Fibroblast of the conjunctiva (primary cell): ENCODE results near the gene NLRP3.
"Not testable (repeated sequence)": the region's sequence is repeated elsewhere in the genome, so short reads cannot be mapped to it uniquely, and the experiment has no call there.

Experiments used
- DNase-seq: peaks from one replicate; pipeline ENCODE4 v3.0.0-alpha.2; 2010; ENCODE audit warnings: low read depth

The NLRP3 gene

GRCh38 chr1:247415423-247416361 is at the start of gene NLRP3:
Gene NLRP3, plus strand, starts transcription at chr1:247416173. Its CDS starts 2,628 bp downstream, at chr1:247418801.
- no peak for DNase-seq

DNA sequence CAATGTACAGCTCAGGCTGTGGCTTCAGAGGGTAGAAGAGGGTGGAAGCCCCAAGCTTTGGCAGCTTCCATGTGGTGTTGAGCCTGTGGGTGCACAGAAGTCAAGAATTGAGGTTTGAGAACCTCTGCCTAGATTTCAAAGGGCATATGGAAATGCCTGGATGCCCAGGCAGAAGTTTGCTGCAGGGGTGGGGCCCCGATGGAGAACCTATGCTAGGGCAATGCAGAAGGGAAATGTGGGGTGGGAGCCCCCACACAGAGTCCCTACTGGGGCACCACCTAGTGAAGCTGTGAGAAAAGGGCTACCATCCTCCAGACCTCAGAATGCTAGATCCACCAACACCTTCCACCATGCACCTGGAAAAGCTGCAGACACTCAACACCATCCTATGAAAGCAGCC is 49.6 kb upstream of the NLRP3 start:
- DNase-seq: not testable (repeated sequence)

DNA sequence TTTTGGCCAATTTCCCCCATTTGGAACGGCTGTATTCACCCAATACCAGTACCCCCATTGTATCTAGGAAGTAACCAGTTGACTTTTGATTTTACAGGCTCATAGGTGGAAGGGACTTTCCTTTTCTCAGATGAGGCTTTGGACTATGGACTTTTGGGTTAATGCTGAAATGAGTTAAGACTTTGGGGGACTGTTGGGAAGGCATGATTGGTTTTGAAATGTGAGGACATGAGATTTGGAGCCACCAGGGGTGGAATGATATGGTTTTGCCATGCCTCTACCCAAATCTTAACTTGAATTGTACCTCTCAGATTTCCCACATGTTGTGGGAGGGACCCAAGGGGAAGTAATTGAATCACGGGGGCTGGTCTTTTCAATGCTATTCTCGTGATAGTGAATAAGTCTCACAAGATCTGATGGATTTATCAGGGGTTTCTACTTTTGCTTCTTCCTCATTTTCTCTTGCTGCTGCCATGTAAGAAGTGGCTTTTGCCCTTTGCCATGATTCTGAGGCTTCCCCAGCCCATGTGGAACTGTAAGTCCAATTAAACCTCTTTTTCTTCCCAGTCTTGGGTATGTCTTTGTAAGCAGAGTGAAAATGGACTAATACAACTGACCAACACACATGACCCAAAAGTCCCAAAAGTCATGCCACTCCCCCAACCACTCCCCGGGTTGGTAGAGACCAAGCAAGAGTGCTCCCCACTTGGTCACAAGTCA is 48.9 kb upstream of the NLRP3 start:
- no peak for DNase-seq

GRCh38 chr1:247367786-247368422 is 48.1 kb upstream of the NLRP3 start:
- DNase-seq: no peak

- DNase-seq: no peak
These were observed 47.4 kb upstream of the NLRP3 start for GRCh38 chr1:247368490-247369145.

DNA sequence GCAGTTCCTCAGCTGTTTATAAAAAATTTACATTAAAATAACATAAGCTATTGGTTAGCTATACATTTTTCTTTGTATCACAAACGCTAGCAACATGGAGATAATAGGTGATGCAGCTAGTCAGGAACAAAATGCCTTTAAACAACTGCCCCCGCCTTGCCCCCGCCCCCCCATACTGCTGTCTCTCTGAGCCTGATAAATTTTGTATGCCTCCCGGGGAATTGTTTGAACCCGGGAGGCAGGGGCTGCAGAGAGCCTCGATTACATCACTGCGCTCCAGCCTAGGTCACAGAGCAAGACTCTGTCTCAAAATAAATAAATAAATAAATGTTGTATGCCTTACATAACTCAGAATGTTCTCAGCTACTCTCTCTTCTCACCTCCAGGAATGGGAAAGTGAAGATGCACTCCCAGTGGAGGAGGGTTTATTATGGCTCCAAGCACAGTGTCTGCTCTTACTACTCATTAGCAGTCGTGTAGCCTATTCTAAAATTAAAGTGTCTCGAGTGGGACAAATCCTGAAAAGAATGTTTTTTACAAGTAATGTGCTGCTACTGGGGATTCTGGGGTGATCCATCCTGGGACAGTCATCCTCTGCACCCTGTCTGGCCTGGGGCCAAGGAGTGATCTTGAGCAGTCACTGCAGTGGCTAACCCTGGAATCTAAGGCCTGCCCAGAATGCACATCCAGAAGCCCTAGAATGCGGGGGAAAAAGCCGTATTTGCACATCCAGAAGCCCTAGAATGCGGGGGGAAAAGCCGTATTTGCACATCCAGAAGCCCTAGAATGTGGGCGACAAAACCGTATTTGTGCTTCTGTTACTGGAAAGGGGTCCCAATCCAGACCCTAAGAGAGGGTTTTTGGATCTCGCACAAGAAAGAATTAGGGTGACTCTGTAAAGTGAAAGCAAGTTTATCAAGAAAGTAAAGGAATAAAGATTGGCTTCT is 44.9 kb upstream of the NLRP3 start:
- no peak for DNase-seq

GRCh38 chr1:247371801-247372259 is 44.1 kb upstream of the NLRP3 start:
- no peak for DNase-seq

GRCh38 chr1:247373721-247374141 is 42.2 kb upstream of the NLRP3 start:
- DNase-seq: no peak

GRCh38 chr1:247374651-247375334 is 41.2 kb upstream of the NLRP3 start:
- DNase-seq: not testable (repeated sequence)

DNA sequence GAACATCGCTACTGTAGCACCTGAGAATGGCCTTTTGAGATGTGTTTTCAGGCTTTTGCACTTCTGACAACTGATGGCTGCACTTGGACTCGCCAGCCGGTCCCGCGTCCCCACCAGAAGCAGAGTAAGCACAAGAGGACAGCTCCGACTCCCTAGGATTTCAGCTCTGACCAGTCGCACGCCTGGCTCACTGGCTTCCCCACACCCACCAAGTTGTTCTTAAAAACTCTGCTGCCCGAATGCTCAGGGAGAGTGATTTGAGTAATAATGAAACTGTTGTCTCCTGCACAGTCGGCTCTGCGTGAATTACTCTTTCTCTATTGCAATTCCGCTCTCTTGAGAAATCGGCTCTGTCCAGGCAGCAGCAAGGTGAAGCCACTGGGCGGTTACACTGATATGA is 40.2 kb upstream of the NLRP3 start:
- no peak for DNase-seq

- no peak for DNase-seq
These were observed 39.3 kb upstream of the NLRP3 start for GRCh38 chr1:247376659-247377058.

DNA sequence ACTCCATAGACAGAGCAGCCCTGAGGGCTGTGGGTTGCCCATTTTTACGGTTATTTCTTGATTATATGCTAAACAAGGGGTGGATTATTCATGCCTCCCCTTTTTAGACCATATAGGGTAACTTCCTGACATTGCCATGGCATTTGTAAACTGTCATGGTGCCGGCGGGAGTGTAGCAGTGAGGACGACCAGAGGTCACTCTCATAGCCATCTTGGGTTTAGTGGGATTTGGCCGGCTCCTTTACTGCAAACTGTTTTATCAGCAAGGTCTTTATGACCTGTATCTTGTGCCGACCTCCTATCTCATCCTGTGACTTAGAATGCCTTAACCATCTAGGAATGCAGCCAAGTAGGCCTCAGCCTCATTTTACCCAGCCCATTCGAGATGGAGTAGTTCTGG is 38.3 kb upstream of the NLRP3 start:
- not testable (repeated sequence) for DNase-seq

GRCh38 chr1:247378334-247379073 is 37.5 kb upstream of the NLRP3 start:
- DNase-seq: no peak

DNA sequence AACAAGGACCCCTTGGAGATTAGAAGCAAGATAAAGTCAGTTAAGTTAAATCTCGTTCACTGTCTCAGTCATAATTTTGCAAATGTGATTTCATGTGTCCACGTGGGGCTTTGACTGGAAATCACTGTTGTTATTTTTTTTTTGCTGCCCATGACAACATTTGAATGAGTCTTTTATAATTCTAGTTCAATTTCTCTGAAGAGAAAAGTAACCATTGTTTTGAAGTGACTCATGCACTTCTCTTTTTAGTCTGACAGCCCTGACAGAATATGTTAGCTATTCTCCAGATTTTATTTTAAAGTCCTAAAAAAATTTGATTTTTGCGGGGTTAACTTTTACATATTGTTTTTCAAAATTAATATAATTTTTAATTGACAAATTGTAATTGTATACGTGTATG is 30.7 kb upstream of the NLRP3 start:
- no peak for DNase-seq

DNA sequence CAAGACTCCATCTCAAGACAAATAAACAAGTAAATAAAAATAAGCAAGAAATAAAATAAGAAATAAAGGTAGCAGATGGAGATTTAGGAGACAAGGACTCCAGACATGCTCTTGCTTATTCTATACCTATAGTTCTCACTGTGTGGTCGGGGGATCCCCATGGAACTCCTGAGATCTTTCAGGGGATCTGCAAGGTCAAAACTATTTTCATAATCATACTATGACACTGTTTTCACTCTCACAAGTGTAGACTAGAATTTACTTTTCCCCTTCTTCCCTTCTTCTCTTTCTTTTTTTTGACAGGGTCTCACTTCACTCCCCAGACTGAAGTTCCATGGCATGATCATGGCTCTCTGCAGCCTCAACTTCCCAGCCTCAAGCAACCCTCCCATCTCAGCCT is 29.8 kb upstream of the NLRP3 start:
- no peak for DNase-seq

DNA sequence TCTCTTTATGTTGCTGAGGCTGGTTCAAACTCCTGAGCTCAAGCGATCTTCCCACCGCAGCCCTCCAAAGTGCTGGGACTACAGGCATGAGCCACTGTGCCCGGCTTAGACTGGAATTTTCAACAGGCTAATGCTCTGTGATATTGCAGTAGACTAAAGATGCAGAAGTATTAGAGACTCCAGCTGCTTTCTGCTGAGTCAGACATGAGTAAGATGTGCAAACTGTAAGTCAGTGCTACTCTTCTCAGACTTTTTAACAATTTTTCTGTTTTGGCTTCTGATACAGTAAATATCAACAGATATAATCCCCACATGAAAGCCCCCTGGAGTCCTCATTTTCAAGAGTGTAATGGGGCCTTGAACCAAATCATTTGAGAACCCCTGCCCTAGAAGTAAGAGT is 29.3 kb upstream of the NLRP3 start:
- no peak for DNase-seq

DNA sequence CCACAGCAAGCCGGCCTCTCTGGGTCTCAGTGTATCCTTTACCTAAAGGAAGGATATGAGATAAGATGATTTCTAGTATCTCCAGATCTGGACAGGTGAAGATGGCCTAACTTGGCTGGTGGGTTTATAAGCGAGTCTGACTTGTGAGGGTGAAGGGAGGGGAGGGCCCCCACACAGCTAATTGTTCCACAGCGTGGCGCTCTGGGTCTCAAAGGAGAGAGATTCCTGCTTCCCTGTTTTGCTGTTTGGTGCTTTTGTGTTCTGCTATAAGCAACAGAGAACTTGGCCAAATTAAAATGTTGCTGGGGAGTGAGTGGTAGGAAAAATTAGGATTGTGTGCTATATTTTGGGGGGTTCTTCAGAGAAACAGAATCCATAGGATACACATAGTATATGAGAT is 28.9 kb upstream of the NLRP3 start:
- no peak for DNase-seq

DNA sequence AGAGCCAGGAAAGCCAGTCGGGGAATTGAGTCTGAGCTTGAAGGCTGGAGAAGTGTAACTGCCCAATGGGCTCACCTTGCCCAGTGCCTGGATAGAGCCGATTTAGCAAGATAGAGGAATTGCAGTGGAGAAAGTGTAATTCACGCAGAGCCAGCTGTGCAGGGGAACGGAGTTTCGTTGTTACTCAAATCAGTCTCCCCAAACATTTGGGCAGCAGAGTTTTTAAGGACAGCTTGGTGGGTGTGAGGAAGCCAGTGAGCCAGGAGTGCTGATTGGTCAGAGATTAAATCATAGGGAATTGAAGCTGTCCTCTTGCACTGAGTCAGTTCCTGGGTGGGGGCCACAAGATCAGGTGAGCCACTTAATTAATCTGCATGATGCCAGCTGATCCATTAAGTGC is 28.4 kb upstream of the NLRP3 start:
- DNase-seq: no peak

GRCh38 chr1:247390116-247390791 is 25.7 kb upstream of the NLRP3 start:
- peak; percentile 23 for DNase-seq
